ENCODE results near the gene TRIM72. TPM values are rescaled to one million over a fixed set of nuclear protein-coding genes. Genes with fewer than 3 reads are reported as not detected.

TRIM72 gene
- total and polyA plus RNA-seq, 2 of the 8 experiments (the other 6 are each of a cell fraction or from before 2014, with no cell fraction given) = 0.57 to 2.1 TPM

DNA sequence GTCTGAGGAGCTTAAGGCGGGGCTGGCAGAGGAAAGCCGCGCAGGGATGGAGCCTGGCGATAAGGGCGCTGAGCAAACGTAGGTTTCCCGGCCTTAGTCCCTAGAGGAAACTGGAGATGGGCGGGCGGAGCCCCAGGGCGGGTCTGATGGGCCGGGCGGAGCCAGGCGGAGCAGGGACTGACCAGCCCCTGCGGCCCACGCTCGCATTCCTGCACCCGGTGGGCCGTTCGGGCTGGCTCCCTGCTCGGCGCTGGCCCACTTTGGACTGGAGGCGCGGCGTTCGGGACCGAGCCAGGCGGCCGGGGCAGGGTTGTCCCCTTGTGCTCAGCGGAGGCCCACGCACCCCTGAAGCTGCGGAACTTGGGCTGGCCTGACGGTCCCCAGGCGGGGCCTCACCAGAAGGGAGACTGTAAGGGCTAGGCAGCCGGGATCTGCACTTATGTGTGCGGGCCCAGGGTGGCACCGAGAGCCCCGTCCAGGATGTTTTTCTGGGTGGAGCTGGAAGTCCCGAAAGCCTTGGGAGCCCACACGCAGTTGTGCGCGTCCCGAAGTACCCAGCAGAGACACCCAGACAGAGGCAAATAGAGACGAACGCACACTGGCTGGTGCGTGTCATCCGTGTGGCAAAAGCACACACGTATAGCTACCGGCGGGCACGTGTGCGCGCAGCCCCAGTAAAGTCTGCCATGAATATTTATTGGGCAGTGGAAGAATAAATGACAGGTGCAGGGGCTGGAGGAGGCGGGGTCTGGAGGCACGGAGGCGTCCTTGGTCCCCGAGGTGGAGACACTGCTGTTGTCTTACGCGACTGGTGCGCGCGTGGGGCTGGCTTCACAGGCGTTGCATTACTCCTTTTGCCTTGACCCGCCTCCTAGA, 1.6 kb downstream of the TRIM72 start (continued):
- no peak for TF ChIP-seq ZNF274 (IDR thresholded peaks at IDR 0.05; ENCODE audit: borderline replicate concordance, extremely low read depth, low read length)
- TF ChIP-seq ATF3 (IDR thresholded peaks at IDR 0.05; ENCODE audit: insufficient read depth, low read depth, low read length) = no peak
- TF ChIP-seq RXRA (IDR thresholded peaks at IDR 0.05; ENCODE audit: insufficient read depth, low read depth, low read length) = no peak
- TF ChIP-seq USF2 (IDR thresholded peaks at IDR 0.05; ENCODE audit: low read length) = no peak
- no peak for TF ChIP-seq CREB1 (IDR thresholded peaks at IDR 0.05)
- TF ChIP-seq RNF2 (IDR thresholded peaks at IDR 0.05; ENCODE audit: borderline replicate concordance, low read depth, low read length, missing control alignments, poor library complexity, severe bottlenecking) = no peak
- TF ChIP-seq KDM5A (IDR thresholded peaks at IDR 0.05; ENCODE audit: low read length) = no peak
- peak; percentile 31; the same call in 1 of the 2 replicates for TF ChIP-seq YY1 (IDR thresholded peaks at IDR 0.05; ENCODE audit: low read depth, low read length)
- no peak for TF ChIP-seq BACH1 (IDR thresholded peaks at IDR 0.05; ENCODE audit: low read length)
- no peak for TF ChIP-seq CHD1 (IDR thresholded peaks at IDR 0.05; ENCODE audit: low read depth, low read length)
- no peak for TF ChIP-seq POLR2A (IDR thresholded peaks at IDR 0.05; ENCODE audit: control extremely low read depth in 1 of 2, low read depth in 2 of 2, low read length in 2 of 2)
- TF ChIP-seq BRCA1 (IDR thresholded peaks at IDR 0.05; ENCODE audit: low read depth, low read length) = no peak
- no peak for TF ChIP-seq SIX5 (IDR thresholded peaks at IDR 0.05; ENCODE audit: low read depth, low read length)
- no peak for TF ChIP-seq NRF1 (IDR thresholded peaks at IDR 0.05; ENCODE audit: low read depth, low read length)
- peak; percentile 84; the same call in 1 of the 2 replicates for TF ChIP-seq RBBP5 (IDR thresholded peaks at IDR 0.05; ENCODE audit: borderline replicate concordance, low read depth, low read length)
- no peak for TF ChIP-seq RFX5 (IDR thresholded peaks at IDR 0.05; ENCODE audit: borderline replicate concordance, low read depth, low read length)
- TF ChIP-seq, protein P1, sequence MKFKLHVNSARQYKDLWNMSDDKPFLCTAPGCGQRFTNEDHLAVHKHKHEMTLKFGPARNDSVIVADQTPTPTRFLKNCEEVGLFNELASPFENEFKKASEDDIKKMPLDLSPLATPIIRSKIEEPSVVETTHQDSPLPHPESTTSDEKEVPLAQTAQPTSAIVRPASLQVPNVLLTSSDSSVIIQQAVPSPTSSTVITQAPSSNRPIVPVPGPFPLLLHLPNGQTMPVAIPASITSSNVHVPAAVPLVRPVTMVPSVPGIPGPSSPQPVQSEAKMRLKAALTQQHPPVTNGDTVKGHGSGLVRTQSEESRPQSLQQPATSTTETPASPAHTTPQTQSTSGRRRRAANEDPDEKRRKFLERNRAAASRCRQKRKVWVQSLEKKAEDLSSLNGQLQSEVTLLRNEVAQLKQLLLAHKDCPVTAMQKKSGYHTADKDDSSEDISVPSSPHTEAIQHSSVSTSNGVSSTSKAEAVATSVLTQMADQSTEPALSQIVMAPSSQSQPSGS (IDR thresholded peaks at IDR 0.05; ENCODE audit: low read length) = no peak
- TF ChIP-seq SRF (IDR thresholded peaks at IDR 0.05; ENCODE audit: low read depth, low read length) = no peak
- no peak for TF ChIP-seq CTBP2 (IDR thresholded peaks at IDR 0.05; ENCODE audit: borderline replicate concordance, insufficient read depth, insufficient read length, low read length)

Data from H1 (cell line).